Coronary artery (tissue), 2 donors: ENCODE results near the gene SEC24B.
"Not testable (repeated sequence)": the region's sequence is repeated elsewhere in the genome, so short reads cannot be mapped to it uniquely, and the experiment has no call there.

ENCODE experiments used
- DNase-seq: peaks from one replicate; pipeline ENCODE4 v3.0.0-alpha.2; 2017; ENCODE audit warnings: low spot score
- H3K27ac ChIP-seq, 2 donors: fragments of 200-600 bp; sonication (generic); one replicate each; pipeline ENCODE4 v1.5.1; 2016 to 2019
- H3K4me3 ChIP-seq: fragments of 200-600 bp; sonication (generic); 2 replicates; pipeline ENCODE4 v1.5.1; 2016; ENCODE audit warnings: mild to moderate bottlenecking, moderate library complexity
- CTCF ChIP-seq: fragments of 200-600 bp; sonication (generic); IDR thresholded peaks from one replicate; pipeline ENCODE4 v1.5.1; 2019; ENCODE audit warnings: antibody characterized with exemption

SEC24B gene

GRCh38 chr4:109496875-109497274 is 63.3 kb downstream of the SEC24B start:
- DNase-seq, result no peak
- TF ChIP-seq CTCF, result no peak
- H3K4me3 ChIP-seq, result no peak overlapping the region
- H3K27ac ChIP-seq, result no peak overlapping the region

GRCh38 chr4:109497511-109497910 is 63.9 kb downstream of the SEC24B start:
- DNase-seq, result no peak
- no peak overlapping the region for H3K4me3 ChIP-seq
- TF ChIP-seq CTCF, result no peak
- H3K27ac ChIP-seq, result no peak overlapping the region

- H3K4me3 ChIP-seq, result no peak overlapping the region
- DNase-seq, result no peak
- TF ChIP-seq CTCF, result no peak
- no peak overlapping the region for H3K27ac ChIP-seq
These were observed 65.9 kb downstream of the SEC24B start for GRCh38 chr4:109499513-109499912.

GRCh38 chr4:109506890-109507289 is 73.3 kb downstream of the SEC24B start:
- Histone ChIP-seq H3K27ac (no peak overlapping the region), H3K4me3 (no peak overlapping the region)
- TF ChIP-seq CTCF, result no peak
- DNase-seq, result no peak

- no peak for DNase-seq
- no peak overlapping the region for H3K4me3 ChIP-seq
- TF ChIP-seq CTCF, result no peak
- H3K27ac ChIP-seq, result no peak overlapping the region
These were observed 77.1 kb downstream of the SEC24B start for GRCh38 chr4:109510687-109511086.

GRCh38 chr4:109511414-109511813 is 77.8 kb downstream of the SEC24B start:
- Histone ChIP-seq H3K4me3 (no peak overlapping the region), H3K27ac (no peak overlapping the region)
- no peak for TF ChIP-seq CTCF
- DNase-seq, result no peak

- H3K4me3 ChIP-seq, H3K27ac ChIP-seq, DNase-seq: not testable (repeated sequence)
These were observed 79.8 kb downstream of the SEC24B start for GRCh38 chr4:109513368-109513767.

- no peak for DNase-seq
- H3K27ac ChIP-seq, result no peak overlapping the region
- TF ChIP-seq CTCF, result no peak
These were observed 98.6 kb downstream of the SEC24B start for GRCh38 chr4:109532182-109532581.

More at GRCh38 chr4:109532182-109532581, 98.6 kb downstream of the SEC24B start:
- H3K4me3 ChIP-seq, result no peak overlapping the region
